22Rv1 (cell line): ENCODE data around the gene ZDHHC11.
"Not testable (repeated sequence)": the region's sequence is repeated elsewhere in the genome, so short reads cannot be mapped to it uniquely, and the experiment has no call there.

Source experiments
- H3K27ac ChIP-seq: fragments of 450-650 bp; 2 replicates; pipeline ENCODE4 v1.5.1; 2017
- CTCF ChIP-seq: fragments of 450-650 bp; IDR thresholded peaks from 2 replicates; pipeline ENCODE4 v1.5.1; 2017; ENCODE audit warnings: mild to moderate bottlenecking
- ZFX ChIP-seq: fragments of 450-650 bp; IDR thresholded peaks from 2 replicates; pipeline ENCODE4 v1.6.1; 2017; ENCODE audit warnings: antibody characterized with exemption, borderline replicate concordance

Gene ZDHHC11

GRCh38 chr5:884345-885126 lies 33.8 kb upstream of the ZDHHC11 start:
- TF ChIP-seq CTCF (no peak), ZFX (no peak)
- H3K27ac ChIP-seq: no peak overlapping the region

- TF ChIP-seq CTCF: no peak
- no peak for TF ChIP-seq ZFX
Observed at GRCh38 chr5:883475-884181, 32.8 kb upstream of the ZDHHC11 start.

GRCh38 chr5:882253-883183 lies 31.7 kb upstream of the ZDHHC11 start:
- TF ChIP-seq CTCF (no peak), ZFX (no peak)

More at GRCh38 chr5:883475-884181, 32.8 kb upstream of the ZDHHC11 start:
- no peak overlapping the region for H3K27ac ChIP-seq

GRCh38 chr5:881551-881935 lies 30.8 kb upstream of the ZDHHC11 start:
- TF ChIP-seq ZFX (no peak), CTCF (no peak)
- no peak overlapping the region for H3K27ac ChIP-seq

More at GRCh38 chr5:882253-883183, 31.7 kb upstream of the ZDHHC11 start:
- no peak overlapping the region for H3K27ac ChIP-seq

- no peak for TF ChIP-seq CTCF
- TF ChIP-seq ZFX: no peak
Observed at GRCh38 chr5:880816-881550, 30.2 kb upstream of the ZDHHC11 start.

GRCh38 chr5:878677-879076 lies 27.9 kb upstream of the ZDHHC11 start:
- not testable (repeated sequence) for H3K27ac ChIP-seq

More at GRCh38 chr5:880816-881550, 30.2 kb upstream of the ZDHHC11 start:
- no peak overlapping the region for H3K27ac ChIP-seq

- no peak overlapping the region for H3K27ac ChIP-seq
- no peak for TF ChIP-seq ZFX
- TF ChIP-seq CTCF: no peak
Observed at GRCh38 chr5:878125-878524, 27.3 kb upstream of the ZDHHC11 start.
